ENCODE data around the gene CPOX. TPM values are rescaled to one million over a fixed set of nuclear protein-coding genes. Genes with fewer than 3 reads are reported as not detected.
"Not testable (repeated sequence)": the region's sequence is repeated elsewhere in the genome, so short reads cannot be mapped to it uniquely, and the experiment has no call there.

The CPOX gene
- total RNA-seq: 10 to 100 TPM; 16.8 to 68.5 (median 36.0) TPM

DNA sequence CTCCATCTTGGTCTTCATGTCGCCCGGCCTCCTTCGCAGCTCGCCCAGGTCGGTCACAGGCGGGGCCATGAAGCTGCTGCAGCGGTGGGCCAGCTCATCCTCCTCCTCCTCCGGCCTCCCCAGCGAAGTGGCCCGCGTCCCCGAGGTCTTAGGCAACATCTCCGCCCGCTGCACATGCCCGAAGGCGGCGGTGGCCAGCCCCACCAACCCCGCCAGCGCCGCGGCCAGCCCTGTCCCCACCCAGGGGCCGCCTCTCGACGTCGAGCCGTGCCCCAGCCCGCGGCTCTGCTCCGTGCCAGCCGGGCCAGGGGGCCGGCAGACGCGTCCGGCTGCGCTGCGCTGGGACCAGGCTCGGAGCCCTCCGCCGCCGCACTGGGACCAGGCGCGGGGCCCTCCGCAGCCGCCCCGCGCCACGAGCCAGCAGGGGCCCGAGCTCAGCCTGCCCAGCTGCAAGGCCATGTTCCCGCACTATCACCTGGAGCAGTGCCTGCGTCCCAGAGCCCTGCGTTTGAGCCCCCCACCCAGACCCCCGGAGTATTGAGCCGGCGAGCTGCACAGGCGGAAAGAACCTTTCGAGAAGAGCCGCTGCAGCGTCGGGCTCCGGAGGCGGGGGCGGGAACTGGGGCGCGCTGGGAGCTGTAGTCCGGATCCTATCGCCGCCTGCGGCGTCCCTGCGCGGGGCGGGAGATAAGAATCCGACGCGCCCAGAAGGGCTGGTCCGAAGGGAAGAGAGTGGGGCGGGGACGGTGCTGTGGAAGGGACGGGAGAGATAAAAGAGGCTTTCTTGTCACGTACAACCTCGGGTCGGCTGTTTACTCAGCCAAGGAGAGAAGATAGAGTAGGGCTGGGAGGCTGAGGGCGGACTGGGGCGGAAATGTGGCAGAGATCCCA, at the start of gene CPOX:
TSS of gene CPOX (minus strand) at position 566 of the 891 bp plus-strand sequence. CDS start at position 459, 107 bp downstream.
- Histone ChIP-seq H3K4me3 (peak within 1 kb of the TSS; percentile 73 to 88 (median 85)), H3K9me3 (no peaks in the 10 kb centered on the region), H3K36me3 (peaks cover 0 to 9% (median 0%) of the 10 kb centered on the region in 3 donors), H3K27me3 (no peaks in the 10 kb centered on the region), H3K4me1 (peaks cover 0 to 24% (median 4%) of the 10 kb centered on the region in 4 donors), H3K27ac (peak within 1 kb of the TSS; percentile 52 to 83 (median 80))
- peak; percentile 76 to 96 (median 94) for DNase-seq
- TF ChIP-seq, protein P1, sequence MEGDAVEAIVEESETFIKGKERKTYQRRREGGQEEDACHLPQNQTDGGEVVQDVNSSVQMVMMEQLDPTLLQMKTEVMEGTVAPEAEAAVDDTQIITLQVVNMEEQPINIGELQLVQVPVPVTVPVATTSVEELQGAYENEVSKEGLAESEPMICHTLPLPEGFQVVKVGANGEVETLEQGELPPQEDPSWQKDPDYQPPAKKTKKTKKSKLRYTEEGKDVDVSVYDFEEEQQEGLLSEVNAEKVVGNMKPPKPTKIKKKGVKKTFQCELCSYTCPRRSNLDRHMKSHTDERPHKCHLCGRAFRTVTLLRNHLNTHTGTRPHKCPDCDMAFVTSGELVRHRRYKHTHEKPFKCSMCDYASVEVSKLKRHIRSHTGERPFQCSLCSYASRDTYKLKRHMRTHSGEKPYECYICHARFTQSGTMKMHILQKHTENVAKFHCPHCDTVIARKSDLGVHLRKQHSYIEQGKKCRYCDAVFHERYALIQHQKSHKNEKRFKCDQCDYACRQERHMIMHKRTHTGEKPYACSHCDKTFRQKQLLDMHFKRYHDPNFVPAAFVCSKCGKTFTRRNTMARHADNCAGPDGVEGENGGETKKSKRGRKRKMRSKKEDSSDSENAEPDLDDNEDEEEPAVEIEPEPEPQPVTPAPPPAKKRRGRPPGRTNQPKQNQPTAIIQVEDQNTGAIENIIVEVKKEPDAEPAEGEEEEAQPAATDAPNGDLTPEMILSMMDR (IDR thresholded peaks at IDR 0.05): no peak
- TF ChIP-seq POLR2A (IDR thresholded peaks at IDR 0.05): peak in 1 of 2 donors; percentile 49

DNA sequence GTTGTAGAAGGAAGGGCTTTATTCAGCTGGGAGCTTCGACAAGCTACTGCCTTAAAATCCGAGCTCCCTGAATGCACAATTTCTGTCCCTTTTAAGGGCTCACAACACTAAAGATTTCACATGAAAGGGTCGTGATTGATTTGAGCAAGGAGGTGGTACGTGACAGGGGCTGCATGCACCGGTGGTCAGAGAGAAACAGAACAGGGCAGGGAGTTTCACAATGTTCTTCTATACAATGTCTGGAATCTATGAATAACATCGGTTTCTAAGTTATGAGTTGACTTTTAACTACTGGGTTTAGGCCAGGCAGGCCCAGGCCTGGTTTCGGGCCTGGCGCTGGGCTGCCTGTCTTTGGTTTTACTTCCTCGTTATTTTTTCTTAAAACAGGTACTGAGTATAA, 49.4 kb upstream of the CPOX start:
- H3K4me1 ChIP-seq, H3K27ac ChIP-seq, H3K27me3 ChIP-seq, H3K4me3 ChIP-seq, H3K36me3 ChIP-seq, H3K9me3 ChIP-seq, DNase-seq: not testable (repeated sequence)

DNA sequence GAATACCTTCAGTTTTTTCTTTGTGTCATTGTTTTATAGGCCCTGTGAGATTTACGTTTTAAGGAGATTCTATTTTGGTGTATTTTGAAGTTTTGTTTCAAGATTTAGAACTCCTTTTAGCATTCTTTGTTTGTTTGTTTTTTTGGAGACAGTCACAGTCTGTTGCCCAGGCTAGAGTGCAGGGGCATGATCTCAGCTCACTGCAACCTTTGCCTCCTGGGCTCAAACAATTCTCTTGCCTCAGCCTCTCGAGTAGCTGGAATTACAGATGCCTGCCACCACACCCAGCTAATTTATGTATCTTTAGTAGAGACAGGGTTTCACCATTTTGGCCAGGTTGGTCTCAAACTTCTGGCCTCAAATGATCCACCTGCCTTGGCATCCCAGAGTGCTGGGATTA, 48.3 kb upstream of the CPOX start:
- H3K4me3 ChIP-seq, DNase-seq, H3K36me3 ChIP-seq, H3K4me1 ChIP-seq, H3K27me3 ChIP-seq, H3K9me3 ChIP-seq, H3K27ac ChIP-seq: not testable (repeated sequence)

DNA sequence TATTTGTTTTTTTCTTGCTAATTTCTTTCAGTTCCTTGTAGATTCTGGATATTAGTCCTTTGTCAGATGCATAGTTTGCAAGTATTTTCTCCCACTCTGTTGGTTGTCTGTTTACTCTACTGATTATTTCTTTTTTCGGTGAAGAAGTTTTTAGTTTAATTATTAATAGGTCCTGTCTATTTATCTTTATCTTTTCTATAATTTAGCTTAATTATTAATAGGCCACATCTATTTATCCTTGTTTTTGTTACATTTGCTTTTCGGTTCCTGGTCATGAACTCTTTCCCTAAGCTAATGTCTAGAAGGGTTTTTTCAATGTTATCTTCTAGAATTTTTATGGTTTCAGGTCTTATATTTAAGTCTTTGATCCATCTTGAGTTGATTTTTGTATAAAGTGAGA, 45.1 kb upstream of the CPOX start:
- not testable (repeated sequence) for H3K4me3 ChIP-seq, H3K36me3 ChIP-seq, H3K27me3 ChIP-seq, H3K4me1 ChIP-seq, H3K9me3 ChIP-seq, DNase-seq, H3K27ac ChIP-seq

DNA sequence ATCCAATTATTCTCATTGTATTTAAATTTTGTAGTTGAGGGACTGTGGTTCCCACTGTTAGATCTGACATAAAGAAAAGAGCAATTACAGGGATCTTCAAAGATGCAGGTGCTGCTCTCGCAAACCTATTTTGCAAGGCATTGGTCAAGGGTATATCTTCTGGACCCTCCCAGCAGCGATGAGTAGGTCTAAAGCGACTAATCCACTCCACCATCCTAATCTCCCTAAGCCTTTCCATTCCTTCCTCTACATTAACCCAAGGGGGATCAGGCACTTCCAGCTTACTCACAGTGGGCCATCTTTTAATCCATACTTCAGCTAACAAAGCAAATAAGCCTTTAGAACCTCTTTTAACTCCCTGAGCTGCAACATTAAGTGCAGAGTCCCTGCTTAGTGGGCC, 37.0 kb upstream of the CPOX start:
- H3K27ac ChIP-seq: no peak overlapping the region
- TF ChIP-seq, protein P1 (IDR thresholded peaks at IDR 0.05): no peak
- no peak for TF ChIP-seq POLR2A (IDR thresholded peaks at IDR 0.05)
- H3K9me3 ChIP-seq: no peaks in the 10 kb centered on the region
- H3K4me3 ChIP-seq: no peak overlapping the region
- no peaks in the 10 kb centered on the region for H3K4me1 ChIP-seq
- no peak for DNase-seq
- H3K27me3 ChIP-seq: no peaks in the 10 kb centered on the region
- H3K36me3 ChIP-seq: no peaks in the 10 kb centered on the region

DNA sequence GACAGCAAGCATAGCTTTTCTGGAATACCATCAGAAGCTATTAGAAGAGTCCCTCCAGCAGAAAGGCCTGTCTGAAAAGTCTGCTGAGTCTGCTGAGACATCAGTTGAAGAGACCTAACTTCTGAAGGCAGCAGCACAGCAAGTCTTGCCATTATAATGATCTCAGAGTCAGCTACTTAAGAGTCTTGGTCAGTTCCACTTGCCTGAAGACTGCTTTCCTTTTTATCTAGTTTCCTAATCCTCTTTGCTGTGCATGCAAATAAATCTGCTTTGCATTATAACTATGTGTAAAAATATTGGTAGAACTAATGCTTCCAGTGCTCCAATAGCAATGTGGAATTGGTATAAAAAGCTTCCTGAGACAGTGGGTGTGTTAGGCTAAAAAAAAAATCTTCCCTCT, 34.9 kb upstream of the CPOX start:
- Histone ChIP-seq H3K9me3 (no peaks in the 10 kb centered on the region), H3K27me3 (no peaks in the 10 kb centered on the region), H3K4me3 (no peak overlapping the region), H3K4me1 (no peaks in the 10 kb centered on the region), H3K27ac (no peak overlapping the region), H3K36me3 (no peaks in the 10 kb centered on the region)
- DNase-seq: no peak
- TF ChIP-seq, protein P1 (IDR thresholded peaks at IDR 0.05): no peak
- TF ChIP-seq POLR2A (IDR thresholded peaks at IDR 0.05): no peak

DNA sequence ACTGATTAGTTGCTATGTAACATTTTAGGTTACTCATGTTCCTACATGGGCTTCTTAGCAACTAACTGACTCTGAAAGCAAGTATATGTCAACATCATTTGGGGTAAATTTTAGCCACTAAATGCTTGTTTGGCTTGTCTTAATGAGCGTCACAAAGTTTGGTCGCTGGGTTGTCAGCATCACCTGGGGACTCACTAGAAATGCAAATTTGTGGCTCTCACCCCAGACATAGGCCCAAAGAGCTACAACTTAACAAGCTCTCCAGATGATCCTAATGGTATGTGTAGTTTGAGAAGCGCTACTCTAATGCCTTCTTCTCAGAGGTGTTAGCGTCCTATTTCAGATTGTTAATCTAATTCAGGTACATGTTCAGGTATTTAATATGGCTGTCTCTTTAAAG, 32.7 kb upstream of the CPOX start:
- Histone ChIP-seq H3K4me3 (no peak overlapping the region), H3K36me3 (no peaks in the 10 kb centered on the region), H3K4me1 (no peaks in the 10 kb centered on the region), H3K27ac (no peak overlapping the region), H3K9me3 (no peaks in the 10 kb centered on the region), H3K27me3 (no peaks in the 10 kb centered on the region)
- TF ChIP-seq, protein P1 (IDR thresholded peaks at IDR 0.05): no peak
- no peak for TF ChIP-seq POLR2A (IDR thresholded peaks at IDR 0.05)
- no peak for DNase-seq

All from Peyer's patch (tissue), 4 donors.